ENCODE data around the gene SPINK9. TPM values are rescaled to one million over a fixed set of nuclear protein-coding genes. Genes with fewer than 3 reads are reported as not detected.

Gene SPINK9
- total RNA-seq, 1 experiment from 2014 or later, result not detected

DNA sequence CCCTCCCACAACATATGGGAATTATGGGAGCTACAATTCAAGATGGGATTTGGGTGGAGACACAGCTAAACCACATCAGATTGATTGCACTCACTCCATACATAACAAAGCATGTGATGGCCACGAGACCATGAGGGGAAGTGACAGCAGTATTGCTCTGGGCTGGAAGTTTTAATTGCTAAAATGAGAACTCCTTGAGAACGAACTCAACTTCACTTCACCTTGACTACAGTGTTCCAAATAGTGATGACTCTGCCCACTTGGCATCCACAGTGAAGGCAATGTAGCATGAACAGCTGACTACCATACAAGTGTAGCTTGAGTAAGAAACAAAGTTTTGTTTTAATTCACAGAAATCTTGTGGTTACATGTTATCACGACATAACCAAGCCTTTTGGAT, 23.9 kb upstream of the SPINK9 start:
- intact Hi-C loops (cut with micrococcal nuclease; ENCODE audit: unreplicated experiment), result no loop called here
- Mint-ChIP-seq H3K27me3 (ENCODE audit: insufficient read depth, unreplicated experiment) (peaks cover 5% of the 10 kb centered on the region), H3K4me3 (ENCODE audit: unreplicated experiment) (no peak overlapping the region), H3K27ac (ENCODE audit: unreplicated experiment) (no peak overlapping the region), H3K9me3 (ENCODE audit: unreplicated experiment) (peaks cover 19% of the 10 kb centered on the region), H3K4me1 (ENCODE audit: low read depth, unreplicated experiment) (no peaks in the 10 kb centered on the region), H3K36me3 (ENCODE audit: insufficient read depth, unreplicated experiment) (no peaks in the 10 kb centered on the region)
- Histone ChIP-seq H3K4me1 (no peaks in the 10 kb centered on the region), H3K27me3 (replicated peaks; ENCODE audit: control insufficient read depth, insufficient read depth, low read length) (no peaks in the 10 kb centered on the region), H3K4me3 (ENCODE audit: low read depth, low read length) (no peak overlapping the region), H3K9me3 (no peaks in the 10 kb centered on the region; the same call in 1 of the 2 replicates), H3K36me3 (ENCODE audit: control insufficient read depth, insufficient read depth, low read length) (no peaks in the 10 kb centered on the region)
- POLR2A ChIA-PET, result no interaction called here
- DNase-seq, result no peak
- BruUV-seq (replicated peaks), result no TSS peak
- TF ChIP-seq, protein P1, sequence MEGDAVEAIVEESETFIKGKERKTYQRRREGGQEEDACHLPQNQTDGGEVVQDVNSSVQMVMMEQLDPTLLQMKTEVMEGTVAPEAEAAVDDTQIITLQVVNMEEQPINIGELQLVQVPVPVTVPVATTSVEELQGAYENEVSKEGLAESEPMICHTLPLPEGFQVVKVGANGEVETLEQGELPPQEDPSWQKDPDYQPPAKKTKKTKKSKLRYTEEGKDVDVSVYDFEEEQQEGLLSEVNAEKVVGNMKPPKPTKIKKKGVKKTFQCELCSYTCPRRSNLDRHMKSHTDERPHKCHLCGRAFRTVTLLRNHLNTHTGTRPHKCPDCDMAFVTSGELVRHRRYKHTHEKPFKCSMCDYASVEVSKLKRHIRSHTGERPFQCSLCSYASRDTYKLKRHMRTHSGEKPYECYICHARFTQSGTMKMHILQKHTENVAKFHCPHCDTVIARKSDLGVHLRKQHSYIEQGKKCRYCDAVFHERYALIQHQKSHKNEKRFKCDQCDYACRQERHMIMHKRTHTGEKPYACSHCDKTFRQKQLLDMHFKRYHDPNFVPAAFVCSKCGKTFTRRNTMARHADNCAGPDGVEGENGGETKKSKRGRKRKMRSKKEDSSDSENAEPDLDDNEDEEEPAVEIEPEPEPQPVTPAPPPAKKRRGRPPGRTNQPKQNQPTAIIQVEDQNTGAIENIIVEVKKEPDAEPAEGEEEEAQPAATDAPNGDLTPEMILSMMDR (IDR thresholded peaks at IDR 0.05; ENCODE audit: insufficient read depth in 1 of 2, low read depth in 1 of 2, low read length in 1 of 2, severe bottlenecking in 1 of 2, unreplicated experiment in 1 of 2), result no peak
- CTCF ChIA-PET, result no interaction called here

DNA sequence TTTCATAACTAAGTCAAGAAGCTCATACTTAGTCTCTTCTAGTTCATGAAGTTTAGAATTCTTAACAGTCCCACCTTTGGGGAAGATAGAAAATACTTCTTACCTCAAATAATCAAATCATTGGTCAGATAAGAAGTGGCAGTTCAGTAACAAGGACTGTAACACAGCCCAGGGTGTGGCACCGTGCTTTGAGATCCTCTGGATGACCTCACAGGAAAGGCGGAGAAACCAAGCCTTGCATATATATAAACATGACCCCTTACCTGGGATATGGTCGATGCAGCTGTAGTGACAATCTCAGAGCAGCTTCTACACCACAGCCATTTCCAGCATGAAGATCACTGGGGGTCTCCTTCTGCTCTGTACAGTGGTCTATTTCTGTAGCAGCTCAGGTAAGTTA, 23.2 kb upstream of the SPINK9 start, which contains the start of gene SPINK7:
SPINK7 (plus strand) TSS at position 271 of the 400 bp plus-strand sequence; CDS start at position 332, 61 bp downstream.
- BruUV-seq (replicated peaks), result no TSS peak
- CTCF ChIA-PET, result no interaction called here

DNA sequence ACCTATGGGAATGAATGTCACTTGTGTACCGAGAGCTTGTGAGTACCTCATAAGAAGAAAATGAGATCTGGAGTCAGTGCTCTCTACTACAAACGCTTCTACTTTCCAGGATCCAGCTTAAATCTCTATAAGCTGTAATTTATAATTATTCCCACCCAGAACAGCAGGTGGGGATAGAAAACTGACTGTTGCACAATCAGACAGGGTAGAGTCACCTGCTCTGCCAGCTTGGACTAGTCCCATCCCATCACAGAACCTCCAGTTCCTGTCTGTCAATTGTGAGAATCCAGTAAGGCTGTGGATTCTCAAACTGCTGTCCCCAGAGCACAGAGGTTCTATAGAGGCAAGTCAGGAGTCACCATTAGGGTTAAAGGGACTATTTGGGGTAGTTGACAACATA, 21.2 kb upstream of the SPINK9 start:
- no peak overlapping the region for H3K4me3 Mint-ChIP-seq (ENCODE audit: unreplicated experiment)

More for the DNA sequence above, 23.2 kb upstream of the SPINK9 start, which contains the start of gene SPINK7:
- intact Hi-C loops (cut with micrococcal nuclease; ENCODE audit: unreplicated experiment), result no loop called here
- DNase-seq, result no peak
- Histone ChIP-seq H3K4me3 (ENCODE audit: low read depth, low read length) (no peak within 1 kb of the TSS), H3K27me3 (replicated peaks; ENCODE audit: control insufficient read depth, insufficient read depth, low read length) (no peaks in the 10 kb centered on the region), H3K4me1 (no peaks in the 10 kb centered on the region), H3K36me3 (ENCODE audit: control insufficient read depth, insufficient read depth, low read length) (no peaks in the 10 kb centered on the region), H3K9me3 (no peaks in the 10 kb centered on the region; the same call in 1 of the 2 replicates)
- peaks cover 19% of the 10 kb centered on the region for H3K9me3 Mint-ChIP-seq (ENCODE audit: unreplicated experiment)
- no peak within 1 kb of the TSS for H3K4me3 Mint-ChIP-seq (ENCODE audit: unreplicated experiment)
- no peak within 1 kb of the TSS for H3K27ac Mint-ChIP-seq (ENCODE audit: unreplicated experiment)
- POLR2A ChIA-PET, result no interaction called here
- no peaks in the 10 kb centered on the region for H3K36me3 Mint-ChIP-seq (ENCODE audit: insufficient read depth, unreplicated experiment)
- TF ChIP-seq, protein P1 (IDR thresholded peaks at IDR 0.05; ENCODE audit: insufficient read depth in 1 of 2, low read depth in 1 of 2, low read length in 1 of 2, severe bottlenecking in 1 of 2, unreplicated experiment in 1 of 2), result no peak
- no peaks in the 10 kb centered on the region for H3K4me1 Mint-ChIP-seq (ENCODE audit: low read depth, unreplicated experiment)
- peaks cover 5% of the 10 kb centered on the region for H3K27me3 Mint-ChIP-seq (ENCODE audit: insufficient read depth, unreplicated experiment)

More for the DNA sequence above, 21.2 kb upstream of the SPINK9 start:
- no peak overlapping the region for H3K4me3 ChIP-seq (ENCODE audit: low read depth, low read length)
- no peaks in the 10 kb centered on the region for H3K36me3 ChIP-seq (ENCODE audit: control insufficient read depth, insufficient read depth, low read length)
- DNase-seq, result no peak
- TF ChIP-seq, protein P1 (IDR thresholded peaks at IDR 0.05; ENCODE audit: insufficient read depth in 1 of 2, low read depth in 1 of 2, low read length in 1 of 2, severe bottlenecking in 1 of 2, unreplicated experiment in 1 of 2), result no peak
- H3K27ac Mint-ChIP-seq (ENCODE audit: unreplicated experiment), result no peak overlapping the region
- H3K4me1 Mint-ChIP-seq (ENCODE audit: low read depth, unreplicated experiment), result no peaks in the 10 kb centered on the region
- H3K9me3 Mint-ChIP-seq (ENCODE audit: unreplicated experiment), result peaks cover 9% of the 10 kb centered on the region
- no peaks in the 10 kb centered on the region for H3K27me3 ChIP-seq (replicated peaks; ENCODE audit: control insufficient read depth, insufficient read depth, low read length)
- no peaks in the 10 kb centered on the region; the same call in 1 of the 2 replicates for H3K9me3 ChIP-seq
- POLR2A ChIA-PET, result no interaction called here
- H3K4me1 ChIP-seq, result no peaks in the 10 kb centered on the region
- peaks cover 3% of the 10 kb centered on the region for H3K27me3 Mint-ChIP-seq (ENCODE audit: insufficient read depth, unreplicated experiment)
- no peaks in the 10 kb centered on the region for H3K36me3 Mint-ChIP-seq (ENCODE audit: insufficient read depth, unreplicated experiment)
- intact Hi-C loops (cut with micrococcal nuclease; ENCODE audit: unreplicated experiment), result loop anchor here (2.0 kb wide), 1 partner anchor 61 kb away; no protein-coding TSS in a partner anchor
- no TSS peak for BruUV-seq (replicated peaks)
- CTCF ChIA-PET, result interaction anchor here (1.0 to 1.5 kb wide), 3 partner anchors 23 to 417 kb away, joined by 5 to 6 read pairs (median 5); no protein-coding TSS in a partner anchor
